ENCODE data around the gene ZNF729.
"Not testable (repeated sequence)": the region's sequence is repeated elsewhere in the genome, so short reads cannot be mapped to it uniquely, and the experiment has no call there.

Gene ZNF729

DNA sequence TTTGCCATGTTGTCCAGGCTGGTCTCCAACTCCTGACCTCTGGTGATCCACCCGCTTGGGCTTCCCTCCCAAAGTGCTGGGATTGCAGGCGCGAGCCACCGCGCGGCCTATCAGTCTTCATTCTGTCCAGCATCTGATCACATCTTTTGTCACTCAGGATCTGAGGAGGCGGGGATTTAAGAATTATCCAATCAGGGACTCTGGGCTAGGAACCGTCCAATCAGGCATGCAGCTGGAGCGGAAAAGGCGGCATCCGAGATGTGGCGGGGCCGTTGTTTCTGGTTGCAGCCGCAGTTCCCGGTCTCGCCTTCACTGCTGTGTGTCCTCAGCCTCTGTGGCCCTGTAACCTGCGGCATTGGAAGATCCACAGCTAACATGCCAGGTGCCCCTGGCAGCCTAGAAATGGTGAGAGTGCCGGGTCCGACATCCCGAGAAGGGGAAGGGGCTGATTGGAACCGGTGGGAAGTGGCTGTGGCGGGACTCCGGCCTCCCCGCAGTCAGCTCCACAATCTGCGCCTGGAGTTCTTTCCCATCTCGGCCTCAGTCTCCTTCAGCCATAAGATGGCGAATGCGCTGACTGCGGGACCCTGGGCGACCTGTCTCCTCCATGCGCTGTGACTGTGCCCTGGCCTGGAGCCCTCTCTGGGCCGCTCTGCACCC, at the start of gene ZNF729:
Gene ZNF729, plus strand, starts transcription at position 291 of the 660 bp plus-strand sequence. Its CDS starts 85 bp downstream, at position 376.
- no peak for DNase-seq

DNA sequence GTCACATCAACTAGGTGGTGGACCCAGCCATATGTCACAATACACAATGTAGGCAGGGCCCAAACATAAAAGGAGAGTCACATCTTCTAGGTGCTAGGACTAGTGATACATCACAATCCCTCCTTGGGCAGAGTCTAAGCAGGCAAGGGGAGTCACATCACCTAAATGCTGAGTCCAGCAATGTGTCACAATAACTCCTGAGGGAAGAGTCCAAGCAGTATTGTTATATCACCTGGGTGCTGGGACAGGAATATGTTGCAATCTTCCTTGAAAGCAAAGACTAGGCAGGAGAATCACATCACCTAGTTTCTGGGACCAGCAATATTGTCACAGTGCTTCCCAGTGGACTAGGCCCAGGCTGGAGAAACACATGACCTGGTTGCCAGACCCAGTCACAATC, 29.4 kb upstream of the ZNF729 start:
- DNase-seq, result no peak

DNA sequence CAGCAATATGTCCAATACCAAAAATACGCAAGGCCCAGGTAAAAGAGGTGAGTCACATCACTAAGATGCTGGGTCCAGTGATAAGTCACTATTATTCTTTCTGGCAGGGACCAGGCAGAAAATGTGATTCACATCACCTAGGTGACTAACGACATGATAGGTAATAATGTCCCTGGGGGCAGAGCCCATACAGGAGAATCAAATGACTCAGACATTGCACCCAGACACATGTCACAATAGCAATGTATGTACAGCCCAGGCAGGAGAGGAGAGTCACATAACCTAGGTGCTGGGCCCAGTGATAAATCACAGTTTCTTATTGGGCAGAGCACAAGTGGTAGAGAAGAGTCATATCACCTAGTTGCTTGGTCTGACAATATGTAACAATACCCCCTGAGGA, 28.9 kb upstream of the ZNF729 start:
- DNase-seq, result no peak

DNA sequence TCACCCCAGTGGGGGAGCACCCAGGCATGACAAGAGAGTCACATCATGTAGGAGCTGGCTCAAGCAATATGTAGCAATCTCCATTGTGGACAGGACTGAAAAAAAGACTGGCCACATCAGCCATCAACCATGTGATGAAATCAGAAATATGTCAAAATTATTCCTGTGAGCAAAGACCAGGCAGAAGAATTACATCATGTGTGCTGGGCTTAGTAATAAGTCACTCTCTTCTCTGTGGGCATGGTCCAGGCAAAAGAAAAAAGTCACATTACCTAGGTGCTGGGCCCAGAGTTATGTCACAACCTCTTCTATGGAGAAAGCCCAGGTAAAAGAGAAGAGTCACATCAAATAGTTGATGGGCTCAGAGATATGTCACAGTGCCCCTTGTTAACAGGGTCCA, 28.3 kb upstream of the ZNF729 start:
- no peak for DNase-seq

DNA sequence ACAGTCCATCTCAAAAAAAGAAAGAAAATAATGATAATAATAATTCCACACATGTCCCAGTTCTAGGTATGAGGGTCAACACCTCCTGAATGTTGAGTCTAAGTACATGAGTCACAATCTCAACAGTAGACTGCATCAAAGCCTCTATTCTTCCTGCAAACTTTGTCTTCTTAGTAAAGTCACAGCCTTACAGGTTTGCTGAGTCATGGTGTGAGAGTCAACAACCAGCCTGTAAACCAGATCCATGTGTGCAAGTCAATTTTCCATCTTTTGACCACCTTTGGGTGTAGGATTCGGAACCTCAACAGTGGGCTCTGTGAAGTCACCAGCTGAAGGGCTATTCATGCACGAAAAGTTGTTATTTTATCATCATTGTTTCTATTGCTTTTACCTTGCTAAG, 25.7 kb upstream of the ZNF729 start:
- DNase-seq, result no peak

DNA sequence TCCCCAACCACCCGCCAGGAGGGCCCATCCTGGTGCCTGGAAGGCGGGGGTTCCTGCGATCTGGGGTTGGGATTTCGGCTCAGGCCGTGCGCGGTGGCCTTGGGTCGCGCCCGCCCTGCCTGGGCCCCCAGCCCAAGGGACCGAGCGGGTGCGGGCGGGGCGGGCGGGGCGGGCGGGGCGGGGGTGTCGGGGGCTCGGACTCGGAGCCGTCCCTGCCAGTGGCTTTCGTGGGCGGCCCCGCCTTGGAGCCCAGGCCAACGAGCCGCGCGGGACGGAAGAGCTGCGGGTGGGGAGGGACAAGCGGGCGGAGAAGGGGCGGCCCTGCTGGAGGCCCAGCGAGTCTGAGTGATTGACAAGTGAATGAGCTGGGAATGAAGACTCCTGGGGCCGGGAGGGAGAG, 24.6 kb upstream of the ZNF729 start:
- DNase-seq, result no peak

DNA sequence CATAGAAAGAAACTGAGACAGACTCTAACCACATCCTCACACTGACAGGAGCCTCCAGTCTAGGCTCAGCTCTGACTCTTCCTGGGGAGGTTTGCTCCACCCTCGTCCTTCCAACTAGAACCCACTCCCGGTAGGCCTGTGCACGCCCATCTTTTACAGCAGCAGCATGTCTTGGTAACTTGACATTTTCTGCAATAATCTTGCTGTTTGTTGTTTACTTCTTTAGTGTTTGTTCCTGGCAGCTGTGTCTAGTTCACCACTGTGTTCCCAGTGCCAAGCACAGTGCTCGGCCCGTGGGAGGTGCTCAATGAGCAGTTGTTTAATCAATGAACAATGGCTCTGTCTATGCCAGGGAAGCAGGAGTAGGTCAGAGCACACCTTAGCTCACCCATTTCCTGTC, 23.1 kb upstream of the ZNF729 start:
- DNase-seq, result no peak

DNA sequence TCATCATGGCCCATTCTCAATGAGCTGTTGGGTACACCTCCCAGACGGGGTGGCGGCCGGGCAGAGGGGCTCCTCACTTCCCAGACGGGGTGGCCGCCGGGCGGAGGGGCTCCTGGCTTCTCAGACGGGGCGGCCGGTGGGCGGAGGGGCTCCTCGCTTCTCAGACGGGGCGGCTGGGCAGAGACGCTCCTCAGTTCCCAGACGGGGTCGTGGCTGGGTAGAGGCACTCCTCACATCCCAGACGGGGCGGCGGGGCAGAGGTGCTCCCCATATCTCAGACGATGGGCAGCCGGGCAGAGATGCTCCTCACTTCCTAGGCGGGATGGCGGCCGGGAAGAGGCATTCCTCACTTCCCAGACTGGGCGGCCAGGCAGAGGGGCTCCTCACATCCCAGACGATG, 35.3 kb downstream of the ZNF729 start:
- not testable (repeated sequence) for DNase-seq

DNA sequence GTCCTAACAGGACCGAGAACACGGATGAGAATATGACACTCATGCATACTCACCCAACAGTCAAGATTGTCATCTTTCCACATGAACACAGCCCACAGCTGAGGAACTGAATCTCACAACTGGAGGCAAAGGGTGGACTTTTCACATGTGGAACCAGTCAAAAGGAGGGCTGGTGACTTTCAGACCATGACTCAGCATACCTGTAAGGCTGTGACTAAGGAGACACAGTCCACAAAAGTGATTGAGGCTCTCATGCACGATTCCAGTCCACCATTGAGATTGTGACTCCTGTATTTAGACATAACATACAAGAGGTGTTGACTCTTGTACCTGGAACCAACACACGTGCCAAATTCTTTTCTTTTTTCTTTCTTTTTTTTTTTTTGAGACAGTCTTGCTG, 40.0 kb downstream of the ZNF729 start:
- no peak for DNase-seq

DNA sequence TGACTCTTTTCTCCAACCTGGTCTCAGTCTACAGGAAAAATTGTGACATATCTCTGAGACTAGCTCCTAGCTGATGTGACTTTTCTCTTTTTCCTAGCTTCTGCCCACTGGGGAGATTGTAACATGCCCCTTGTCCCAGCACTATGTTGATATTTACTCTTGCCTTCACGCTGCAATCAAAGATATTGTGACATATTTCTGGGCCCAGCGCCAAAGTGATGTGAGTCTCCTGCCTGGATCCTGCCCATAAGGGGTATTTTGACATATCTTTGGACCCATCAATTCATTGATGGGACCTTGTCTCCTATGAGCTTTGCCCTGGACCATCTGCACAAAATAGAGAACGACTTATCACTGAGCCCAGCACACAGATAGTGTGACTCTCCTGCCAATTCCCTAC, 41.1 kb downstream of the ZNF729 start:
- DNase-seq, result no peak

DNA sequence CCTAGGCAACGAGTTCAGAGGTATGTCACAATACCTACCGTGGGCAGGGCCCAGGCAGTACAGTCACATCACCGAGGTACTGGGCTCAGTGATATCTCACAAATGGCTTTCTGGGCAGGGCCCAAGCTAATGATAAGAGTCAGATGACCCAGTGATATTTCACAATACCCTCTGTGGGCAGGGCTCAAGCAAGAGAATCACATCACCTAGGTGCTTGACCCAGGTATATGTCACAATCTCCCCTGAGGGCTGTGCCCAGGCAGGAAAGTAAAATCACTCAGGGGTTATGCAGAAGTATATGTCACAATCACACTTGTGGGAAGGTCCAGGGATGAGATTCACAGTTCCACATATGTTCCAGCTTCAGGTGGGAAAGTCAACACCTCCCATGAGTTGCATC, 45.3 kb downstream of the ZNF729 start:
- no peak for DNase-seq

DNA sequence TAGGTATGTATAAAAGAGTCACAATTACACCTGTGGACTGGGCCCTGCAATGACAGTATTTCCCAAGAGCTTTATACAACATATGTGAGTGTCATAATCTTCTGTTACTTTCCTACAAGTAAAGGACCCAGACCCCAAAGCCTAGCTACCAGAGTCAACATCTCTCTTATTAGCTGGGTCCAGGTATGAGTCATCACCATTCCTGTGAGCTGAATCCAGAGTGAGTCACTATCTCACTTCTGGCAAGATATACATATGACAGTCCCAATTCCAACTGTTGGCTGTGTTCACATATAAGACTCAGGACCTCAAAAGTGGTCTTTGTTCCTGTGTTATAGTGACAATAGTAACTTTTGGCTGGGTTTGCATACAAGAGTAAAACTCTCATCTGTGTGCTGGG, 46.7 kb downstream of the ZNF729 start:
- DNase-seq, result no peak

DNA sequence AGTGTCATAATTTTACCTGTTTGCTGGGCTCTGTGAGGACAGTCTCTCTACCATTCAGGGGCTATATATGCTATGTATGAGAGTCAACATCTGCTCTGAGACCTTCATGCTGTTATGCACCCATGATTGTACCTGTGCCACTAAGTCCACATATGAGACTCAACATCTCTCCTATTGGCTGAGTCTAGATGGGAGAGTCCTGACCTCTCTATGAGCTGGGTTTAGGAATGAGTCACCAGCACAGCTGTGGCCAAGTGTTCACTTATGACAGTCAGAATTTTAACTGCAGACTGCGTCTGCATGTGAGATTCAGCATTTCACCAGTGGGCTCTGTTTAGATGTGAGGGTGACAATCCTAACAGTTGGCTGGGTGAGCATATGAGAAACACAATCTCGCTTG, 49.5 kb downstream of the ZNF729 start:
- no peak for DNase-seq

DNA sequence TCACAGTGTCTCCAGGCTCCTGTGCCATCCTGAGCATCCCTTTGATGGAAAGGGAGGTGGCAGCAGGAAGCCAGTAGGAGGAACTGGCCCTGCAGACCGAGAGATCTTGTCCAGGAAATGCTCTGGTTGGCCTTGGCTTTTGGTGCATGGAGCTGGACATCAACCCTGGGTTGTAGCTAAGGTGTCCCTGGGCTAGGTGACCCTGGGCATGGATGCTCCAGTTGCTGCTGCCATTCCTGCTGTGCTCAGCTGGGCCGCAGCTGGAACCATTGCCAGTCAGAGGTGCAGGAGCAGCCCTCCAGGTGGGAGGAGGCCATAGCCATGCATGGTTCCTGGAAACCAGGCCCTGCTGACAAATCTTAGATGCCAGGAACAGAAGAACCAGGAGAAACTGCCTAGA, 68.4 kb downstream of the ZNF729 start:
- DNase-seq, result no peak
